GM18508 (cell line): ENCODE results near the gene TMPRSS4.
"Not testable (repeated sequence)": the region's sequence is repeated elsewhere in the genome, so short reads cannot be mapped to it uniquely, and the experiment has no call there.

Experiments used
- ATAC-seq: cut with Tn5 transposase; IDR thresholded peaks from one replicate; pipeline ENCODE4 v1.9.1; 2021; ENCODE audit warnings: moderate number of reproducible peaks; ENCODE audit not compliant: insufficient read depth, unreplicated experiment

The TMPRSS4 gene

GRCh38 chr11:118054712-118055640, 21.9 kb upstream of the TMPRSS4 start:
- no peak for ATAC-seq

GRCh38 chr11:118055966-118056365, 20.9 kb upstream of the TMPRSS4 start:
- ATAC-seq: no peak

GRCh38 chr11:118056806-118057205, 20.1 kb upstream of the TMPRSS4 start:
- ATAC-seq: no peak

GRCh38 chr11:118057251-118058145, 19.4 kb upstream of the TMPRSS4 start:
- ATAC-seq: no peak

- no peak for ATAC-seq
Observed at GRCh38 chr11:118058311-118059245, 18.3 kb upstream of the TMPRSS4 start.

- ATAC-seq: no peak
Observed at GRCh38 chr11:118059246-118059940, 17.5 kb upstream of the TMPRSS4 start.

GRCh38 chr11:118060081-118060661, 16.7 kb upstream of the TMPRSS4 start:
- no peak for ATAC-seq

- no peak for ATAC-seq
Observed at GRCh38 chr11:118060869-118061268, 16.0 kb upstream of the TMPRSS4 start.

- no peak for ATAC-seq
Observed at GRCh38 chr11:118061586-118062125, 15.2 kb upstream of the TMPRSS4 start.

- not testable (repeated sequence) for ATAC-seq
Observed at GRCh38 chr11:118062181-118062580, 14.7 kb upstream of the TMPRSS4 start.

GRCh38 chr11:118062631-118063030, 14.2 kb upstream of the TMPRSS4 start:
- not testable (repeated sequence) for ATAC-seq

- no peak for ATAC-seq
Observed at GRCh38 chr11:118064956-118065355, 11.9 kb upstream of the TMPRSS4 start.

GRCh38 chr11:118065384-118065783, 11.5 kb upstream of the TMPRSS4 start:
- ATAC-seq: no peak

GRCh38 chr11:118067006-118067405, 9.9 kb upstream of the TMPRSS4 start:
- ATAC-seq: no peak

GRCh38 chr11:118068206-118068944, 8.5 kb upstream of the TMPRSS4 start:
- ATAC-seq: no peak

- no peak for ATAC-seq
Observed at GRCh38 chr11:118068945-118069612, 7.8 kb upstream of the TMPRSS4 start.

- no peak for ATAC-seq
Observed at GRCh38 chr11:118071416-118072030, 5.4 kb upstream of the TMPRSS4 start.
